ENCODE measurements around the gene STYXL2. TPM values are rescaled to one million over a fixed set of nuclear protein-coding genes. Genes with fewer than 3 reads are reported as not detected.

STYXL2 gene
- total RNA-seq, 1 donor from 2014 or later: not detected

- DNase-seq (ENCODE audit: extremely low spot score in 2 of 2): no peak
- no peak overlapping the region for H3K4me3 ChIP-seq
- no peaks in the 10 kb centered on the region for H3K36me3 ChIP-seq
These were observed 16.6 kb upstream of the STYXL2 start for GRCh38 chr1:167077128-167077867.

GRCh38 chr1:167077868-167078210 lies 16.0 kb upstream of the STYXL2 start:
- Histone ChIP-seq H3K36me3 (no peaks in the 10 kb centered on the region), H3K27ac (no peak overlapping the region), H3K4me3 (no peak overlapping the region), H3K4me1 (no peaks in the 10 kb centered on the region), H3K9me3 (no peaks in the 10 kb centered on the region), H3K27me3 (no peaks in the 10 kb centered on the region)
- no peak for DNase-seq (ENCODE audit: extremely low spot score in 2 of 2)
- TF ChIP-seq POLR2AphosphoS5 (IDR thresholded peaks at IDR 0.05; ENCODE audit: insufficient read depth in 1 of 2, low read depth in 1 of 2) (no peak), CTCF (IDR thresholded peaks at IDR 0.05) (no peak), POLR2A (IDR thresholded peaks at IDR 0.05) (no peak)
- intact Hi-C loops (cut with DNase I): no loop called here

More at GRCh38 chr1:167077128-167077867, 16.6 kb upstream of the STYXL2 start:
- intact Hi-C loops (cut with DNase I): no loop called here
- no peaks in the 10 kb centered on the region for H3K4me1 ChIP-seq
- H3K27ac ChIP-seq: no peak overlapping the region
- no peaks in the 10 kb centered on the region for H3K27me3 ChIP-seq
- TF ChIP-seq CTCF (IDR thresholded peaks at IDR 0.05) (no peak), POLR2AphosphoS5 (IDR thresholded peaks at IDR 0.05; ENCODE audit: insufficient read depth in 1 of 2, low read depth in 1 of 2) (no peak), POLR2A (IDR thresholded peaks at IDR 0.05) (no peak)
- H3K9me3 ChIP-seq: no peaks in the 10 kb centered on the region

- Histone ChIP-seq H3K4me3 (no peak overlapping the region), H3K9me3 (no peaks in the 10 kb centered on the region), H3K4me1 (no peaks in the 10 kb centered on the region), H3K27me3 (no peaks in the 10 kb centered on the region), H3K36me3 (no peaks in the 10 kb centered on the region), H3K27ac (no peak overlapping the region)
- TF ChIP-seq POLR2A (IDR thresholded peaks at IDR 0.05): no peak
- TF ChIP-seq POLR2AphosphoS5 (IDR thresholded peaks at IDR 0.05; ENCODE audit: insufficient read depth in 1 of 2, low read depth in 1 of 2): no peak
- TF ChIP-seq CTCF (IDR thresholded peaks at IDR 0.05): no peak
- DNase-seq (ENCODE audit: extremely low spot score in 2 of 2): no peak
- intact Hi-C loops (cut with DNase I): no loop called here
These were observed 12.2 kb upstream of the STYXL2 start for GRCh38 chr1:167081594-167082156.

GRCh38 chr1:167082511-167083027 lies 11.3 kb upstream of the STYXL2 start:
- Histone ChIP-seq H3K9me3 (no peaks in the 10 kb centered on the region), H3K27me3 (no peaks in the 10 kb centered on the region), H3K27ac (no peak overlapping the region), H3K4me1 (no peaks in the 10 kb centered on the region), H3K36me3 (no peaks in the 10 kb centered on the region), H3K4me3 (no peak overlapping the region)
- intact Hi-C loops (cut with DNase I): no loop called here
- TF ChIP-seq CTCF (IDR thresholded peaks at IDR 0.05): no peak
- no peak for DNase-seq (ENCODE audit: extremely low spot score in 2 of 2)

- Histone ChIP-seq H3K36me3 (no peaks in the 10 kb centered on the region), H3K4me1 (no peaks in the 10 kb centered on the region), H3K9me3 (no peaks in the 10 kb centered on the region), H3K27me3 (no peaks in the 10 kb centered on the region), H3K4me3 (no peak overlapping the region), H3K27ac (no peak overlapping the region)
- intact Hi-C loops (cut with DNase I): no loop called here
- no peak for DNase-seq (ENCODE audit: extremely low spot score in 2 of 2)
- TF ChIP-seq CTCF (IDR thresholded peaks at IDR 0.05) (no peak), POLR2A (IDR thresholded peaks at IDR 0.05) (no peak), POLR2AphosphoS5 (IDR thresholded peaks at IDR 0.05; ENCODE audit: insufficient read depth in 1 of 2, low read depth in 1 of 2) (no peak)
These were observed 10.7 kb upstream of the STYXL2 start for GRCh38 chr1:167083066-167083665.
